Neural progenitor cell (in vitro differentiated cells): Measurements from ENCODE around the gene SMYD2.

Source experiments
- CTCF ChIP-seq: fragments of 200-600 bp; sonication (generic); IDR thresholded peaks from 2 replicates; pipeline ENCODE4 v1.5.1; 2017; ENCODE audit warnings: antibody characterized with exemption, mild to moderate bottlenecking
- EZH2 ChIP-seq: fragments of 200-600 bp; sonication (generic); IDR thresholded peaks from 2 replicates; pipeline ENCODE4 v1.6.1; 2017; ENCODE audit warnings: antibody characterized with exemption, mild to moderate bottlenecking, moderate library complexity
- EZH2phosphoT487 ChIP-seq: fragments of 200-600 bp; sonication (generic); IDR thresholded peaks from 2 replicates; pipeline ENCODE4 v1.6.1; 2017; ENCODE audit warnings: antibody characterized with exemption

GRCh38 chr1:214349781-214350180, 68.8 kb downstream of the SMYD2 start:
- TF ChIP-seq CTCF, result no peak
- TF ChIP-seq EZH2, result no peak
- no peak for TF ChIP-seq EZH2phosphoT487
